ENCODE measurements around the gene PCK2. TPM values are rescaled to one million over a fixed set of nuclear protein-coding genes. Genes with fewer than 3 reads are reported as not detected.

PCK2 gene
- total RNA-seq, 1 donor from 2014 or later, result 64.2 TPM

DNA sequence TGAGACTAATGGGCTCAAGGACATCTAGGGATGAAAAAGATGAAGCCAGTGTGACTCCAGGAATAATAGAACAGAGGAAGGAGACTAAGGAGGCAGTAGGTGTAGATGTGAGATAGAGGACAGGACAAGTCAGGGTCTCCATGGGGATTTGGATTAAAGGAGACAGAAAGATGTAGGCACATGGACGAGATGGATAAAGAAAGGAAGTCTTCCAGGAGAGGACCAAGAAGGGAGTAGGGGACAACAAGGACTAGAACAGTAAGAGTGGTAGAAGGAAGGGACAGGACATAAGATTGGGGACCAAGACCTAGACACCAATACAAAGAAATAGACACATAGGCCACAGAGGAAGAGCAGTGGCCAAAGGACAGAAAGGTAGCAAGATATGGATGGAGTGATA is 7.1 kb upstream of the PCK2 start:
- Mint-ChIP-seq H3K4me3 (no peak overlapping the region), H3K27me3 (peaks cover 3% of the 10 kb centered on the region), H3K36me3 (ENCODE audit: low read depth) (no peaks in the 10 kb centered on the region), H3K9me3 (no peaks in the 10 kb centered on the region), H3K27ac (no peak overlapping the region), H3K4me1 (peaks cover 8% of the 10 kb centered on the region)
- DNase-seq, result no peak
- intact Hi-C loops (cut with micrococcal nuclease), result no loop called here

DNA sequence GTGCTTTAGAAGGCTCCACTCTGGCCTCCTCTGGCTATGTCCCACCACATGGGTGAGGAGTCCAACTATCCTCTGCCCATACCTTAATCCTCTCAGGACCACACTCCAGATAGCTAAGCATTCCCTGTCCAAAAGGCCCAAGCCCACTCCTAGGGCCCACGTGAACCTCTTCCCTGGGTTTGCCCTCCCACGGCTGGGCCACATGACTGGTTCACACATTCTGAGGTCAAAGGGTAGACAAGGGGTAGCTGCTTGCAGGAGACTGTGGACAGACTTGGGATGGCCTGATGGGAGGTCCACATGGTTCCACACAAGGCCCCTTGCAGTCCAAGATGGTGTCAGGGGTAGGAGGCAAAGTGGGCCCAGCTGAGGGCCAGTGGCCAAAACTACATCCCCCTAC is 6.0 kb upstream of the PCK2 start:
- Mint-ChIP-seq H3K4me1 (peaks cover 13% of the 10 kb centered on the region), H3K36me3 (ENCODE audit: low read depth) (no peaks in the 10 kb centered on the region), H3K27me3 (no peaks in the 10 kb centered on the region), H3K9me3 (no peaks in the 10 kb centered on the region), H3K4me3 (no peak overlapping the region), H3K27ac (no peak overlapping the region)
- DNase-seq, result no peak
- intact Hi-C loops (cut with micrococcal nuclease), result no loop called here

DNA sequence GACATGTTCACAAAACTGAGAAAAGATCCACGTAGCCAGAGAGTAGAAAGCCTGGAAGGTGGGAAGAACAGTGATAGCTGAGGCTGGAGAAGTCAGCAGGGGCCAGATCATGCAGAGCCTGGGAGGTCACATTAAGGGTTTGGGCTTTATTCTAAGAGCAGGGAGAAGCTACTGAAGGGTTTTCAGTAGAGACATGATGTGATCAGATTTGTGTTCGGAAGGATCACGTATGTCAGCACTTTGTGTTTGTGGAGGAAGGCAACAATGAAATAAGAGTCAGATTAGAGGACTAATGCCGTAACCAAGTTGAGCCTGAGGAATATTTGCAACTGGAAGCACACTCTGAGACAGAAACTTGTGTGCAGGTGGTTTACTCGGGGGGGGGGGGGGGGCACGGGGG is 4.2 kb upstream of the PCK2 start:
- H3K36me3 Mint-ChIP-seq (ENCODE audit: low read depth), result peaks cover under 1% of the 10 kb centered on the region
- no peak overlapping the region for H3K27ac Mint-ChIP-seq

DNA sequence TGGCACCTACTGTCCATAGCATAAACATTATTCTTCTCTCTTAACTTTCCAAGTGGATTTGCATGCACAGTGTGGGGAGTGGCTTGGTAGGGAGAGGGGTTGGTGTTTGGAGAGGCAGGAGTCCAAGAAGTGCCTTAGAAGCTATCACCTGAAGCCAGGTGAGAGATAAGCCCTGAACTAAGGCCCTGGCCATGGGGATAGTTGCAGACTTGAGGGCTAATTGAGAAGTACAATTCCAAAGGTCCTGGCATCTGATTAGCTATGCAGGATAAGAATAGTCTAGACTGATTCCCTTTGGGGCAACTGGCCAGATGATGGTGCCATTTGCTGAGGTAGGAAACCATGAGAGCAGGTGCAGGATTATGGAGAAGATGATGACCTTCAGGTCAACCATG is 2.0 kb upstream of the PCK2 start:
- Mint-ChIP-seq H3K27ac (peak overlapping the region; percentile 34), H3K4me1 (peaks cover 34% of the 10 kb centered on the region), H3K4me3 (peak overlapping the region; percentile 12), H3K9me3 (no peaks in the 10 kb centered on the region), H3K36me3 (ENCODE audit: low read depth) (peaks cover 16% of the 10 kb centered on the region), H3K27me3 (no peaks in the 10 kb centered on the region)
- intact Hi-C loops (cut with micrococcal nuclease), result loop anchor here (5.0 kb wide), 1 partner anchor 105 kb away; the partner anchor contains the start of gene DHRS4L2
- DNase-seq, result no peak

More for the DNA sequence above, 4.2 kb upstream of the PCK2 start:
- Mint-ChIP-seq H3K9me3 (no peaks in the 10 kb centered on the region), H3K4me3 (no peak overlapping the region), H3K27me3 (no peaks in the 10 kb centered on the region), H3K4me1 (peaks cover 19% of the 10 kb centered on the region)
- intact Hi-C loops (cut with micrococcal nuclease), result loop anchor here (1.0 to 5.0 kb wide), 4 partner anchors 32 to 103 kb away; partner anchors contain the start of gene DHRS4L2
- DNase-seq, result no peak

DNA sequence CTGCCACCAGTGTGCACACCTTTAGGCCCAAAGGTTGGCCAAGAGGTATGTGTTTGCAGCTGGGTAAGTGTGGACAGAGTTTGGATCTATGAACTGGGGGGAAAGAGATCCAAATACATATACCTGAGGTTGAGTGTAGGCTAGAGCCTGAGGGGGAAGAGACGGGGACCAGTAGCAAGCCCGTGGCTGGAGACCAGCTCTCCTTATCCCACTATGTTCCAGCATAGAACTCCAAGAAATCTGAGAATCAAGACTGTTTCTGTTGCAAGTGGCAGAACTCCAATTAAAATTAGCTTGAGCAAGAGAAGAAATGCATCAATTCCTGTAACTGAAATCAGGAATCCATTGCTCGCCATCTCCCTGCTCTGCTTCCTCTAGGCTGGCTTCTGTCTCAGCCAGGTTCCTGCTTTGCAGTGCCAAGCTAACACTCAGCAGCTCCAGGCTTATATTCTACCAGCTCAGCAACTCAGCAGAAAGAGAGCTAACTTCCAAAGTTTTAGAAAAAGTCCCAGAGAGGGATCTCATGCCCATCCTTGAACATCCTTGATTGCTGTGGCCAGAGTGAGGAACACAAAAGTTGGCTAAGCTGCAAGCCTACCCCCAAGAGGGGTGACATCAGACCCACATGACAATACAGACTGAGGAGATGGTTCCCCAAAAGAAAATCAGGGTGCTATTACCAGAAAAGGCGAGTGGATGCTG is 1.5 kb upstream of the PCK2 start:
- Mint-ChIP-seq H3K4me1 (peaks cover 34% of the 10 kb centered on the region), H3K4me3 (peak overlapping the region; percentile 94), H3K9me3 (no peaks in the 10 kb centered on the region), H3K36me3 (ENCODE audit: low read depth) (peaks cover 16% of the 10 kb centered on the region), H3K27me3 (no peaks in the 10 kb centered on the region), H3K27ac (peak overlapping the region; percentile 94)
- intact Hi-C loops (cut with micrococcal nuclease), result loop anchor here (5.0 kb wide), 1 partner anchor 105 kb away; the partner anchor contains the start of gene DHRS4L2
- DNase-seq, result no peak

DNA sequence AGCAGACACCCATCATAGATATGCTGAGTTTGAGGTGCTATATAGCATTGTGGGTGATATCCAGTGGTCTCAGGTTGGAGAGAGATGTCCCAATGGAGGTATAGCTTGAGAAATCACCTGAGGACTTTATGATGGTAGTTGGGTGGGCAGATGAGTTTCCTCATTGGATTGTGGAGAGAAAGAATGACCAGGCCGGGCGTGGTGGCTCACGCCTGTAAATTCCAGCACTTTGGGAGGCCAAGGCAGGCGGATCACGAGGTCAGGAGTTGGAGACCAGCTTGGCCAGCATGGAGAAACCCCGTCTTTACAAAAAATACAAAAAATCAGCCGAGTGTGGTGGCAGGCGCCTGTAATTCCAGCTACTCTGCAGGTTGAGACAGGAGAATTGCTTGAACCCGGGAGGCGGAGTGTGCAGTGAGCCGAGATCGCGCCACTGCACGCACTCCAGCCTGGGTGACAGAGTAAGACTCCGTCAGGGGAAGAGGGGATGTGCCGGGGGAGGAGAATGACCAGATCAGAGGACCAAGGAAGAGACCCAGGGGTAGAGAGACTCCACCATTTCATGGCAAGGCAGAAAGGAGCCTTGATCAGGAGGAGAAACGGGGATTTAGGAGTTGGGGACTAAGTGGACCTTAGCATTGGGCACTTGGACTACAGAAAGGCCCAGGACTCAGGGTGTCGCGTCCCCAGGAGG is 757 bp upstream of the PCK2 start:
- Mint-ChIP-seq H3K27ac (peak overlapping the region; percentile 94), H3K36me3 (ENCODE audit: low read depth) (peaks cover 20% of the 10 kb centered on the region), H3K9me3 (no peaks in the 10 kb centered on the region), H3K4me1 (peaks cover 34% of the 10 kb centered on the region), H3K4me3 (peak overlapping the region; percentile 94), H3K27me3 (no peaks in the 10 kb centered on the region)
- DNase-seq, result no peak
- intact Hi-C loops (cut with micrococcal nuclease), result loop anchor here (5.0 kb wide), 1 partner anchor 106 kb away; the partner anchor contains the start of gene DHRS4L2

DNA sequence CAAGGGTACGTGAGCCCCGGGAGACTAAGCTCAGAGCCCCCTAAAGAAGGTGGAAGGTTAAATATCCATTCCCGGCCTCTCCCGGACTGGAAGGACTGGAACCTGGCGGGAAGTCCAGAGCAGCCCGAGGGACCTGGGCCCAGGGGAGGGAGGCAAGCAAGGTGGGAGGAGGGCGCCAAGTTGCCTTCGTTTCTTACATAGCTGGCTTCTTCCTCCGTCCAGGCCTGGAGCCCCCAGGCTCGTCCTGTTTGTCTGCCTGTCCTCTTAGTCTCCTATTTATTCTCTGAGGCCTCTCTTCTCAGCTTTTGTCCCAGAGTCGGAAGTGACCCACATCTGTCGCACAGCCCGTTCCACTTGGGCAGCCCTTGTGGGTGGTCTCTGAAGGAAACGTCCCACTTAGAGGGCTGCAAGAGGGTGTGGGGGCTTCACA is 745 bp downstream of the PCK2 start:
- no peaks in the 10 kb centered on the region for H3K27me3 Mint-ChIP-seq
- intact Hi-C loops (cut with micrococcal nuclease), result loop anchor here (1.0 to 5.0 kb wide), 7 partner anchors 14 to 108 kb away; partner anchors contain the start of genes DCAF11, DHRS4L2, IRF9 and NRL
- peaks cover 34% of the 10 kb centered on the region for H3K4me1 Mint-ChIP-seq
- peaks cover 27% of the 10 kb centered on the region for H3K36me3 Mint-ChIP-seq (ENCODE audit: low read depth)
- H3K27ac Mint-ChIP-seq, result peak overlapping the region; percentile 94
- H3K4me3 Mint-ChIP-seq, result peak overlapping the region; percentile 94
- DNase-seq, result peak; percentile 72
- H3K9me3 Mint-ChIP-seq, result no peaks in the 10 kb centered on the region

DNA sequence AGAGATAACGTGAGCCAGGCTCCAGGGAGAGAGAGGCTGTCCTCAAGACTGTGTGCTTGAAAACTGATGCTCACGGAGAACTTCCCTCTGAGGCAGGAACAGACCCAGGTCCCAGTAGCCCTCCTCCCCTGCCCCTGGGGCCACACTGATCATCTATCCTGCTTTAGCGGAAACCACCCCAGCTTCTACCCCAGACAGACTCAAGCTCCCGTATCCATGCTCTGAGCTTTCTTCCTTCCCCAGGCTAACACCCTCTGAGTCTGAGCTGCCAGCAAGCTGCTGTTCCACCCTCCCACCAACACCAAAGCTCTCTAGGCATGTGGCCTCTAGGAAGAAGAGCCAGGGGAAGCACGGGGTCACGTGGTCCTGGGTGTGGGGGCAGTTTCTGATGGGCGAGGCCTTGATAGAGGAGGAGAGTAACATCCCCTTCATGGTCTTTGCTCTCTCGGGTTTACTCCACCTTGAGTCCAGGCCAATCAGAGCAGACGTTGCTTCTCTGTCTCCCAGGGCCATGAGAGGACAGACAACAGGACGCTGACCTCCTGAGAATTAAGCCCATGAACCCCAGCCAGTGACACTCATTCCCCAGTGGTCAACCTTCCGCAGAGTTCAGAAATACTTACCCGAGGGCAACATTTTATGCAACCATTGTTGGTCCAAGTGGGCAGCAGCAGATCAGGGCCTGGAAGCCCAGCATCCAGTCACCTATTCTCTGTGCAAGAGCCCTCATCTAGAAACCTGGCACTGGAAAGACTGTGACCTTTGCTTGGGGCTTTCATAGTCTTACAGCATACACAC is 1.4 kb downstream of the PCK2 start:
- DNase-seq, result peak; percentile 84
- Mint-ChIP-seq H3K36me3 (ENCODE audit: low read depth) (peaks cover 32% of the 10 kb centered on the region), H3K27me3 (no peaks in the 10 kb centered on the region), H3K27ac (peak overlapping the region; percentile 94), H3K9me3 (no peaks in the 10 kb centered on the region), H3K4me1 (peaks cover 32% of the 10 kb centered on the region), H3K4me3 (peak overlapping the region; percentile 94)
- intact Hi-C loops (cut with micrococcal nuclease), result loop anchor here (1.0 to 2.0 kb wide), 3 partner anchors 14 to 66 kb away; partner anchors contain the start of genes IRF9, PSME2 and RNF31

DNA sequence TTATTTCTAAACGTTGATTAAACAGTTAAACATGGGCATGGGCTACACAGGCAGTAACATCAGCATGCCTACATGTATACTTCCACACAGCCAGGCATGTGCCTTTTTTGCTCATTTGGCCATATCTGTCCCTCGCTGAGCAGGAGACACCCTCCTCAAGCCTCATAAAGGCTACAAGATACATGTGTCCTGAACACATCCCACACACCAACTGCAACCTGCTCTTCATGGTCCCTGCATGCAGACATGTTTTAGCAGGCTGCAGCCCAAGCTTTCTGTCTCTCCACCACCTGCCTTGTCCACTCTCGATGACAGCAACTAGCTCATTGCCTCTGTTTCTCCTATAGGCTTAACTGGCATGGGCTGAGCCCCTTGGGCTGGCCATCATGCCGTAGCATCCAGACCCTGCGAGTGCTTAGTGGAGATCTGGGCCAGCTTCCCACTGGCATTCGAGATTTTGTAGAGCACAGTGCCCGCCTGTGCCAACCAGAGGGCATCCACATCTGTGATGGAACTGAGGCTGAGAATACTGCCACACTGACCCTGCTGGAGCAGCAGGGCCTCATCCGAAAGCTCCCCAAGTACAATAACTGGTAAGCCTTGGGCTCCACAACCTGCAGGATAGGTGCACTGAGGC is 2.6 kb downstream of the PCK2 start:
- Mint-ChIP-seq H3K27ac (peak overlapping the region; percentile 53), H3K4me3 (peak overlapping the region; percentile 55), H3K27me3 (no peaks in the 10 kb centered on the region), H3K4me1 (peaks cover 29% of the 10 kb centered on the region), H3K9me3 (no peaks in the 10 kb centered on the region), H3K36me3 (ENCODE audit: low read depth) (peaks cover 40% of the 10 kb centered on the region)
- intact Hi-C loops (cut with micrococcal nuclease), result no loop called here
- DNase-seq, result no peak

DNA sequence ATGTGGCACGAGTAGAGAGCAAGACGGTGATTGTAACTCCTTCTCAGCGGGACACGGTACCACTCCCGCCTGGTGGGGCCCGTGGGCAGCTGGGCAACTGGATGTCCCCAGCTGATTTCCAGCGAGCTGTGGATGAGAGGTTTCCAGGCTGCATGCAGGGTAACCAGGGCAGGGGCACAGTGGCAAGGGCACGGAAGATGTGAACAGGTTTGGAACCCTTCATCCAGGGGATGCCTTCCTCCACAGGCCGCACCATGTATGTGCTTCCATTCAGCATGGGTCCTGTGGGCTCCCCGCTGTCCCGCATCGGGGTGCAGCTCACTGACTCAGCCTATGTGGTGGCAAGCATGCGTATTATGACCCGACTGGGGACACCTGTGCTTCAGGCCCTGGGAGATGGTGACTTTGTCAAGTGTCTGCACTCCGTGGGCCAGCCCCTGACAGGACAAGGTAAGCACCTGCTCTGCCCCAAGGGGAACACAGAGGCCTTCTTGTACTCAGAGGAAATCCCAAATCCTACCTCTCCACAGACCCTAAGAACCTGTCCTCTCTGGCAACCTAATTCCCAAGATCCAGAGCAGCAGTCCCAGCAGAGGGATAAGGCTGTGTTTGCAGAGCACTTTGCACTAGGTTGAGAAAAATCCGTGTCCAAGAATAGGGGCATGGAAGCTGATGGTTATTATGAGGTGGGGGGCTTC is 4.3 kb downstream of the PCK2 start:
- Mint-ChIP-seq H3K27ac (no peak overlapping the region), H3K4me3 (no peak overlapping the region), H3K27me3 (no peaks in the 10 kb centered on the region), H3K36me3 (ENCODE audit: low read depth) (peaks cover 51% of the 10 kb centered on the region), H3K4me1 (peaks cover 18% of the 10 kb centered on the region), H3K9me3 (no peaks in the 10 kb centered on the region)
- DNase-seq, result no peak
- intact Hi-C loops (cut with micrococcal nuclease), result no loop called here

DNA sequence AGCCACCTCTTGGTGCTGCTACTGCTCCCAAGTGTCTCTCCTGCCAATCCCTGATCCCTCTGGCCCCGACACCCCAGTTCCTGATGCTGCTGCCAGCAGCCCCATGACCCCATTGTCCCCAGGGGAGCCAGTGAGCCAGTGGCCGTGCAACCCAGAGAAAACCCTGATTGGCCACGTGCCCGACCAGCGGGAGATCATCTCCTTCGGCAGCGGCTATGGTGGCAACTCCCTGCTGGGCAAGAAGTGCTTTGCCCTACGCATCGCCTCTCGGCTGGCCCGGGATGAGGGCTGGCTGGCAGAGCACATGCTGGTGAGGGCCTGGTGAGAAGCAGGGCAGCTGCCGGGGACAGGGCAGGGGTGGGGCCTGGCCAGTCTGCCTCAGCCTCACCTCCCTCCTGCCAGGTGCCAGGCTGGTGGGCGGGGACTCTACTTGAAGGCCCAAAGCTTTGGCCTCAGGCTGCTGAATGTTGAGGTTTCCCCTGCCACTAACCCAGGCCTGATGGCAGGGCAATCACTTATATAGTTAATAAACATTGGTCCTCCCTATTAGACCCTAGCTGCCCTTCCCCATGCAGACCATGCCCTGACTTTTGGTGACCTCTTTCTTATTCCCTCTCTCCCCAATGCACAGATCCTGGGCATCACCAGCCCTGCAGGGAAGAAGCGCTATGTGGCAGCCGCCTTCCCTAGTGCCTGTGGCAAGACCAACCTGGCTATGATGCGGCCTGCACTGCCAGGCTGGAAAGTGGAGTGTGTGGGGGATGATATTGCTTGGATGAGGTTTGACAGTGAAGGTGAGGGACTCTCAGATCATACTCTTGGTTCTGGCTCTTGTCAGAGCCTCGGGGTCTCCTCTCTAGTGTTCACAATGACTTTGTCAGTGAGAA is 5.1 kb downstream of the PCK2 start:
- Mint-ChIP-seq H3K4me3 (no peak overlapping the region), H3K36me3 (ENCODE audit: low read depth) (peaks cover 59% of the 10 kb centered on the region), H3K27ac (no peak overlapping the region), H3K9me3 (no peaks in the 10 kb centered on the region), H3K27me3 (no peaks in the 10 kb centered on the region), H3K4me1 (peaks cover 15% of the 10 kb centered on the region)
- DNase-seq, result no peak
- intact Hi-C loops (cut with micrococcal nuclease), result no loop called here

Data from activated CD4-positive, alpha-beta T cell treated with anti-CD3 and anti-CD28 coated beads, Interleukin-2, amount 10 ng/mL, durations not matched to agents 24 days and 14 days (primary cell).